Neural cell (in vitro differentiated cells): ENCODE data around the gene ACYP2. TPM values are rescaled to one million over a fixed set of nuclear protein-coding genes. Genes with fewer than 3 reads are reported as not detected.
A peak's percentile ranks its signal among the peaks of the same experiment; 100 is the strongest.

ENCODE experiments used
- H2AFZ ChIP-seq: fragments of 200-600, 300-800 bp; sonication (generic), shearing (Covaris generic); 2 replicates; pipeline ENCODE4 v1.6.0; 2014; ENCODE audit warnings: low read depth, mild to moderate bottlenecking, antibody characterized with exemption, low read length, moderate library complexity
- H3F3A ChIP-seq: fragments of 200-600 bp; shearing (Covaris generic); 2 replicates; pipeline ENCODE4 v1.6.1; 2016; ENCODE audit warnings: mild to moderate bottlenecking, moderate library complexity, mixed read lengths, antibody characterized with exemption, low read length; ENCODE audit not compliant: insufficient read depth, poor library complexity, severe bottlenecking
- H3K27ac ChIP-seq: fragments of 200-600, 300-800 bp; sonication (generic), shearing (Covaris generic); 2 replicates; pipeline ENCODE4 v1.5.1; 2014; ENCODE audit warnings: mild to moderate bottlenecking, low read length, moderate library complexity
- H3K27me3 ChIP-seq: fragments of 300-800, 200-600 bp; sonication (generic), shearing (Covaris generic); 2 replicates; pipeline ENCODE4 v1.6.0; 2014; ENCODE audit warnings: mild to moderate bottlenecking, low read depth, low read length, moderate library complexity; ENCODE audit not compliant: insufficient read depth
- H3K36me3 ChIP-seq: fragments of 300-800, 200-600 bp; sonication (generic), shearing (Covaris generic); 2 replicates; pipeline ENCODE4 v1.5.1; 2014; ENCODE audit warnings: mild to moderate bottlenecking, antibody characterized with exemption, low read length, moderate library complexity; ENCODE audit not compliant: insufficient read depth
- H3K4me2 ChIP-seq: fragments of 300-800, 200-600 bp; sonication (generic), shearing (Covaris generic); 2 replicates; pipeline ENCODE4 v1.6.0; 2014; ENCODE audit warnings: mild to moderate bottlenecking, low read length
- H3K4me3 ChIP-seq: fragments of 300-800, 200-600 bp; sonication (generic), shearing (Covaris generic); 2 replicates; pipeline ENCODE4 v1.5.1; 2014; ENCODE audit warnings: mild to moderate bottlenecking, low read length, moderate library complexity
- H3K79me2 ChIP-seq: fragments of 200-600 bp; shearing (Covaris generic); replicated peaks from 2 replicates; pipeline ENCODE4 v1.6.0; 2014; ENCODE audit warnings: mild to moderate bottlenecking, low read length, moderate library complexity; ENCODE audit not compliant: insufficient read depth
- H3K9ac ChIP-seq: fragments of 300-800, 200-600 bp; sonication (generic), shearing (Covaris generic); 2 replicates; pipeline ENCODE4 v1.6.1; 2016; ENCODE audit warnings: mild to moderate bottlenecking, low read length, mixed read lengths
- H3K9me2 ChIP-seq: fragments of 200-600 bp; shearing (Covaris generic); 2 replicates; pipeline ENCODE4 v1.6.1; 2016; ENCODE audit warnings: mild to moderate bottlenecking, low read length, mixed read lengths; ENCODE audit not compliant: insufficient read depth
- H3K9me3 ChIP-seq: fragments of 200-600, 300-800 bp; sonication (generic), shearing (Covaris generic); 2 replicates; pipeline ENCODE4 v1.6.1; 2016; ENCODE audit warnings: mild to moderate bottlenecking, mixed run types, low read length, moderate library complexity, mixed read lengths
- H4K20me1 ChIP-seq: fragments of 200-600 bp; shearing (Covaris generic); 2 replicates; pipeline ENCODE4 v1.6.1; 2016; ENCODE audit warnings: mild to moderate bottlenecking, mixed run types; ENCODE audit not compliant: insufficient read depth
- CTCF ChIP-seq: fragments of 450-650 bp; IDR thresholded peaks from 2 replicates; pipeline ENCODE4 v1.5.1; 2014; ENCODE audit warnings: antibody characterized with exemption, mild to moderate bottlenecking, moderate library complexity; ENCODE audit not compliant: poor library complexity, severe bottlenecking
- EP300 ChIP-seq: fragments of 450-650 bp; conservative IDR thresholded peaks from 2 replicates; pipeline ENCODE4 v1.6.1; 2014; ENCODE audit warnings: antibody characterized with exemption, mild to moderate bottlenecking, moderate library complexity; ENCODE audit not compliant: poor library complexity, severe bottlenecking
- EZH2 ChIP-seq: fragments of 200-600, 300-800 bp; shearing (Covaris generic), sonication (generic); IDR thresholded peaks from 2 replicates; pipeline ENCODE4 v1.6.1; 2014; ENCODE audit warnings: antibody characterized with exemption, low read length, borderline replicate concordance, mild to moderate bottlenecking; ENCODE audit not compliant: insufficient read depth, poor library complexity, severe bottlenecking
- MXI1 ChIP-seq: fragments of 450-650 bp; conservative IDR thresholded peaks from 2 replicates; pipeline ENCODE4 v1.6.1; 2014; ENCODE audit warnings: antibody characterized with exemption, mild to moderate bottlenecking; ENCODE audit not compliant: poor library complexity, severe bottlenecking
- POLR2AphosphoS5 ChIP-seq: IDR thresholded peaks from 2 replicates; pipeline ENCODE4 v1.6.1; 2012
- RAD21 ChIP-seq: fragments of 450-650 bp; conservative IDR thresholded peaks from 2 replicates; pipeline ENCODE4 v1.6.1; 2014; ENCODE audit warnings: antibody characterized with exemption, mild to moderate bottlenecking, moderate library complexity
- REST ChIP-seq: IDR thresholded peaks from 2 replicates; pipeline ENCODE4 v1.6.1; 2012; ENCODE audit warnings: borderline replicate concordance
- SMC3 ChIP-seq: fragments of 450-650 bp; conservative IDR thresholded peaks from 2 replicates; pipeline ENCODE4 v1.6.1; 2014; ENCODE audit warnings: antibody characterized with exemption, mild to moderate bottlenecking, moderate library complexity; ENCODE audit not compliant: poor library complexity
- TAF1 ChIP-seq: IDR thresholded peaks from 2 replicates; pipeline ENCODE4 v1.6.1; 2012; ENCODE audit warnings: low read depth
- polyA plus RNA-seq: library from polyadenylated mRNA; depleted of rRNA; stranded (reverse); fragments of >200 nt; gene quantifications from 2 replicates; pipeline ENCODE4 v1.2.3, GENCODE V29; 2014

The ACYP2 gene
- polyA plus RNA-seq, 1 donor from 2014 or later: 48.2 TPM

GRCh38 chr2:54083021-54083420 is 32.4 kb upstream of the ACYP2 start:
- Histone ChIP-seq H3K27ac (peak overlapping the region; percentile 64), H3K36me3 (no peaks in the 10 kb centered on the region), H2AFZ (peak overlapping the region; percentile 1), H3K9me3 (no peaks in the 10 kb centered on the region), H3K9me2 (no peaks in the 10 kb centered on the region), H3K9ac (no peak overlapping the region), H3K27me3 (no peaks in the 10 kb centered on the region), H3F3A (no peaks in the 10 kb centered on the region), H4K20me1 (no peaks in the 10 kb centered on the region), H3K4me3 (peak overlapping the region; percentile 25), H3K79me2 (no peaks in the 10 kb centered on the region), H3K4me2 (no peak overlapping the region)
- TF ChIP-seq POLR2AphosphoS5 (peak; percentile 29), EP300 (peak; percentile 39), CTCF (peak; percentile 48), EZH2 (no peak), TAF1 (no peak), MXI1 (no peak), REST (no peak), RAD21 (peak; percentile 40), SMC3 (peak; percentile 38)

- Histone ChIP-seq H3K9ac (no peak overlapping the region), H3K27ac (peak overlapping the region; percentile 64), H2AFZ (peak overlapping the region; percentile 1), H3K36me3 (no peaks in the 10 kb centered on the region), H3K4me2 (no peak overlapping the region), H3K79me2 (no peaks in the 10 kb centered on the region), H3K4me3 (peak overlapping the region; percentile 25), H3K27me3 (no peaks in the 10 kb centered on the region), H3F3A (no peaks in the 10 kb centered on the region), H3K9me3 (no peaks in the 10 kb centered on the region), H3K9me2 (no peaks in the 10 kb centered on the region), H4K20me1 (no peaks in the 10 kb centered on the region)
- TF ChIP-seq POLR2AphosphoS5: no peak
- no peak for TF ChIP-seq EZH2
- TF ChIP-seq SMC3: no peak
- no peak for TF ChIP-seq TAF1
- no peak for TF ChIP-seq RAD21
- TF ChIP-seq MXI1: no peak
- no peak for TF ChIP-seq CTCF
- TF ChIP-seq REST: no peak
- no peak for TF ChIP-seq EP300
Measured at GRCh38 chr2:54083445-54083844, 32.0 kb upstream of the ACYP2 start.
